HFFc6 (cell line): ENCODE results near the gene CCDC172. TPM values are rescaled to one million over a fixed set of nuclear protein-coding genes. Genes with fewer than 3 reads are reported as not detected.

Experiments
- DNase-seq: peaks from one replicate; pipeline ENCODE4 v3.0.0-alpha.2; 2018
- H3K27ac Mint-ChIP-seq: 2 replicates; pipeline ENCODE4 v1.8.0; 2020; ENCODE audit warnings: mild to moderate bottlenecking, mixed read lengths
- H3K27me3 Mint-ChIP-seq: 2 replicates; pipeline ENCODE4 v1.8.0; 2021; ENCODE audit warnings: mild to moderate bottlenecking, moderate library complexity, mixed read lengths; ENCODE audit not compliant: insufficient read depth
- H3K36me3 Mint-ChIP-seq: 2 replicates; pipeline ENCODE4 v1.8.0; 2021; ENCODE audit warnings: low read depth, mixed read lengths
- H3K4me1 Mint-ChIP-seq: 2 replicates; pipeline ENCODE4 v1.8.0; 2020; ENCODE audit warnings: low read depth, mixed read lengths
- H3K4me3 Mint-ChIP-seq: 2 replicates; pipeline ENCODE4 v1.8.0; 2020; ENCODE audit warnings: mild to moderate bottlenecking, moderate library complexity, mixed read lengths
- H3K9me3 Mint-ChIP-seq: 2 replicates; pipeline ENCODE4 v1.8.0; 2020; ENCODE audit warnings: mild to moderate bottlenecking, mixed read lengths
- CTCF ChIP-seq: fragments of 200-600 bp; sonication (generic); IDR thresholded peaks from 2 replicates; pipeline ENCODE4 v1.5.0; 2021; ENCODE audit warnings: antibody characterized with exemption, mild to moderate bottlenecking
- total RNA-seq, 6 experiments: library from RNA; stranded (reverse); fragmentation: NEBNext Ultra II Directional; extraction: Animal tissue kit (Norgen Biotek cat#: 25700); gene quantifications; 2 replicates in 1 of 6; 3 replicates in 5 of 6; pipeline ENCODE4 v1.2.3, GENCODE V29; 2021

Gene CCDC172
- total RNA-seq, 6 experiments from 2014 or later: not detected

GRCh38 chr10:116300542-116300941 is 23.7 kb upstream of the CCDC172 start:
- DNase-seq: no peak
- no peak for TF ChIP-seq CTCF
- Mint-ChIP-seq H3K27me3 (no peaks in the 10 kb centered on the region; the same call in 1 of the 2 replicates), H3K9me3 (no peaks in the 10 kb centered on the region), H3K27ac (no peak overlapping the region), H3K4me1 (peaks cover 12% of the 10 kb centered on the region), H3K36me3 (no peaks in the 10 kb centered on the region), H3K4me3 (no peak overlapping the region)

DNA sequence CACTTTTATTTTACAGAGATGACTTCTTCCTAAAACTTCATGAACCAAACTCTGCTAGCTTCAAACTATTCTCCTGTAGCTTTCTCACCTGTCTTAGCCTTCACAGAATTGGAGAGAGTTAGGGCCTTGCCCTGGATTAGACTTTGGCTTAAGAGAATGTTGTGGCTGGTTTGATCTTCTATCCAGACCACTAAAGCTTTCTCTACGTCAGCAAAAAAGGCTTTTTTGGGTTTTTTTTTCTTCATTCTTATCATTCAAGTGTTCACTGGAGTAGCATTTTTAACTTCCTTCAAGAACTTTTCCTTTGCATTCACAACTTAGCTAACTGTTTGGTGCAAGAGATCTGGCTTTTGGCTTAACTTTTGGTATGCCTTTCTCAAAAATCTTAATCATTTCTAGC is 19.3 kb upstream of the CCDC172 start:
- no peak for TF ChIP-seq CTCF
- Mint-ChIP-seq H3K4me1 (no peaks in the 10 kb centered on the region), H3K4me3 (no peak overlapping the region), H3K27ac (no peak overlapping the region), H3K36me3 (no peaks in the 10 kb centered on the region), H3K27me3 (no peaks in the 10 kb centered on the region; the same call in 1 of the 2 replicates), H3K9me3 (no peaks in the 10 kb centered on the region)
- no peak for DNase-seq

DNA sequence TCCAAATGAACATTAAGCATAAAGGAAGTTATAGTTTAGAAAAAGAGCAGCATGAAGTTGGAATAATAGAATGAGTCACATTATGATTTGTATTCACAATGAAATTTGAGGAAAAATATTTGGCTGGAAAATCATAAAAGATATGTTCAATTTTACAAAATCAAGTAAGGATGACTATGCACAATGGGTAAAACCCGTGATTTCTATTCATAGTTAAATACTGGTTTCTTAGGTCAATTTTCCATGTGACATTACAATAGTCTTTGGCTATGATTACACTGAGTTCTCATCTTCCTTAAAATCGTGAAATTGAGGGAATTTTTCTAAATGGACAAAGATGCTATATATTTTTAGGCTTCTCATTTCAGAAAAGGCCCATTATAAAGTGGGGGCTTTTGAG is 17.4 kb upstream of the CCDC172 start:
- Mint-ChIP-seq H3K4me3 (no peak overlapping the region), H3K36me3 (no peaks in the 10 kb centered on the region)

DNA sequence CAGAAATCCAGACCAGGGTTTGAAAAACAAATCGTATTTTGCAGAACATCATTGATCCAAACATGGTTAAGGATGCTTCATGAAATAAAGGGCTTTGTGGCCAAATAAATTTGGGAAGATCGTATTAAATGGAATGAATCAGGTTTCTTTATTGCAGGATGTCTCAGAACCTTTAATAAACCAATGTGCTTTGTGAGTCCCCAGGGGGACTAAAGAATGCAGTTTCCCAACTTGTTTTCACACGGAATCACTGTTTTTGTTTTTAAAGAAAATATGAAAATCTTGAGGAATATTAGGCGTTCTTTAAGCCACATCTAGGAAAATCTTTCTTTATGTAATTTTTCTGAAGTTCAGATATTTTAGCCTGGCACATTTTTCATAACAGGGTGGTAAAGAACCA is 16.8 kb upstream of the CCDC172 start:
- Mint-ChIP-seq H3K27ac (no peak overlapping the region), H3K4me3 (no peak overlapping the region), H3K4me1 (no peaks in the 10 kb centered on the region), H3K27me3 (no peaks in the 10 kb centered on the region; the same call in 1 of the 2 replicates), H3K9me3 (no peaks in the 10 kb centered on the region), H3K36me3 (no peaks in the 10 kb centered on the region)
- TF ChIP-seq CTCF: no peak
- no peak for DNase-seq

More for the DNA sequence above, 17.4 kb upstream of the CCDC172 start:
- no peak for TF ChIP-seq CTCF
- Mint-ChIP-seq H3K27me3 (no peaks in the 10 kb centered on the region; the same call in 1 of the 2 replicates), H3K4me1 (no peaks in the 10 kb centered on the region), H3K9me3 (no peaks in the 10 kb centered on the region), H3K27ac (no peak overlapping the region)
- DNase-seq: no peak

GRCh38 chr10:116311016-116311415 is 13.2 kb upstream of the CCDC172 start:
- Mint-ChIP-seq H3K27me3 (no peaks in the 10 kb centered on the region; the same call in 1 of the 2 replicates), H3K4me1 (no peaks in the 10 kb centered on the region), H3K36me3 (no peaks in the 10 kb centered on the region), H3K4me3 (no peak overlapping the region), H3K27ac (no peak overlapping the region), H3K9me3 (no peaks in the 10 kb centered on the region)
- TF ChIP-seq CTCF: no peak
- DNase-seq: no peak
